Tongue (tissue), 2 donors: ENCODE data around the gene LPP. TPM values are rescaled to one million over a fixed set of nuclear protein-coding genes. Genes with fewer than 3 reads are reported as not detected.
A peak's percentile ranks its signal among the peaks of the same experiment; 100 is the strongest.
"Not testable (repeated sequence)": the region's sequence is repeated elsewhere in the genome, so short reads cannot be mapped to it uniquely, and the experiment has no call there.

Experiments
- DNase-seq: peaks from one replicate; pipeline ENCODE4 v3.0.0-alpha.2; 2015
- total RNA-seq: library from RNA; depleted of rRNA; stranded (reverse); fragments of >200 nt; gene quantifications from one replicate; pipeline ENCODE4 v1.2.3, GENCODE V29; 2014

The LPP gene
- total RNA-seq, 1 donor from 2014 or later, result 59.4 TPM

DNA sequence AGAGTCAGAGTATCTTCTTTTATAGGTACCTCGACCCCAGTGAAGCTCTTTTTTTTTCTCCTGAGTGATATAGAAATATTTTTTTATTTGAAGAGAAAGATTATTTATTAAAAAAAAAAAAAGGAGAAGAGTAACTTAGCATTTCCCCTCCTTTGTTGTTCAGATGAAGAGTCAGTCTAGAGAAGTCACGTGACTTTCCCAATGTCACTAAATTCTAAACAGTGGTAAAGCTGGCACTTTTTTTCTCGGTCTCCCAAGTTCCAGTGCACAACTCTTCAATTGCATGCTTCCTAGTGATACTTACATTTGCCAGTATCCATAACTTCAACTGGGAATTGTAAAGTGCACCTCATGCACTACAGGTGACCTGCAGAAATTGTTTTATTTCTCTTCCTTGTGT, 448.7 kb downstream of the LPP start:
- DNase-seq, result no peak

DNA sequence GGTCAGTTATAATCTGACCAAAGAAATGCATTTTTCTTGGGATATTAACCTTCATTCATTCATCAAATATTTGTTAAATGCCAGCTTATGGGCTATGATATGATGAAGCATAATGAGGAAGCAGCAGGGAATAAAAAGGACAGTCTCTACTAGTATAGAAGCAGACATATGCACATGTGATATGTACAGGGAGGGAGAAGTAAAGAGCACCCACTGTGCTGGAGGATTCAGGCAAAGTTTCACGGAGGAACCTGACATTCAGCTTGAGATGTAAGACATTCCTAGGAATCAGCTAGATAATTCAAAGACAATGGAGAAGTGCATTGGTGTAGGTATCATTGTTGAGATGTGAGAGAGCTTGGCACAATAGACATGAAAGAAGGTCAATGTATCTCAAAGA, 450.7 kb downstream of the LPP start:
- DNase-seq, result no peak

DNA sequence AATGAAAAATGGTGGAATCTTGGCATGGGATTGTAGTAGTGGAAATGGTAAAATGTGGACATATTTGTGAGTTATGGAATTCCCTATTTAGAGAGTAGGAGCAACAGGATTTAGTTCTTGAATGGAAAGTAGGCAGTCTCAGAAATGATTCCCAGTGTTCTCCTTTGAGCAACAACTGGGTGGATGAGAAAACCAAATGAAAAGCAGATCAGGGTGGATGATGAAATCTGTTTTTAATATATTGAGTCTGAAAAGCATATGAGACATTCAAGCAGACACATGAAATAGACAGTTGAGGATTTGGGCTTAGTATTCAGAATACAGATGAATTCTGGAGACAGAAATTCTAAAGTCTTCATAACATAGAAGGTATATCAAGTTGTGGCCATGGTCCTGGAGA, 451.3 kb downstream of the LPP start:
- no peak for DNase-seq

DNA sequence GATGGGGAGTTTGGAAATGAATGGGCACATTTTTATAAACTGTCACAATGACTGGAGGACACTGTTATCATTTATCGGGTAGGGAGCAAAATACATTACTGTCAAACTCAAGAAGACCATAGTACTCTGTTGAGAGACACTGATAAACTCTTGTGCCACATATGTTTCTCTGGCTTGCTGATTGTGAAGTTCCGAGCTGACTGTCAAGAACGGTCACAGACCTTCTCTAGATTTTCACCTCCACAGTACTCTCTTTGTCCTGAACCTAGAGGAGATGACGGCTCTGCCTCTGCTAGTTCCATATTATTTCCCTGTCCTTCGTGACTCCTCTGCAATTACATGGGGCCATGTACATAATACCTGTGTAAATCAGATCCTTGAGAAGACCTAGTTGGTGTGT, 451.9 kb downstream of the LPP start:
- no peak for DNase-seq

DNA sequence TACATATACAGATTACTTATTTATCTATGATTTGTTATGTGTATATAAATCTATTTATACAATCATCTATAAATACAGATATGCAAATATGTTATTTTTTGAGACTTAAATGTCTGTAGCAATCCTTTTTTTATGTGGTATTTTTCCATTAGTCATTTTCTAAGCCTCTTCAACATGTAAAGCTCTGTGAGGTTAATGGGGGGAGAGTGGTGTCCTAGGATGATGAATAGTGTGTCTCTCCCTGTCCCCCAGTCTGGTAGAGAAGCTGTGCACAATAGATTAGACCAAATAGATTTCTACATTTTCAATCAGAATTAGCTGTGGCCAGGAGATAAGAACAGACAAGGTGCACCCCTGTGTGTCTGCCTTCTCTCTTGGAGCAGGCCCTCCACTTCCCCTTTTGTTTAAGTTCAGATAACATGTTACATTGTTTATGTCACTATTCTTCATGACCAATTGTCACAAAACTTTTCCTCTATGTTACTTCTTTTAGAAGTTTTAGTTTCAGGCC, 453.9 kb downstream of the LPP start:
- DNase-seq, result no peak

DNA sequence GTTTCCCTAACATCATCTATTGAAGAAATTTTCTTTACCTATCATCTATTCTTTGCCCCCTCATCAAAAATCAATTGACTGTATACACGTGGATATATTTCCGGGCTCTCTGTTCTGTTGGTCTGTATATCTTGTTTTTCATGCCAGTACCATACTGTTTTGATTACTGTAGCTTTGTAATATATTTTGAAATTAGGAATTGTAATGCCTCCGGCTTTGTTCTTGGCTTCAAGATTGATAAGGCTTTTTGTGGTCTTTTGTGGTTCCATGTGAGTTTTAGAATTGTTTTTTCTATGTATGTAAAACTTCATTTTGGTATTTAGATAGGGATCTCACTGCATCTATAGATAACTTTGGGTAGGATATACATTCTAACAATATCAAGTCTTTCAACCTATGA, 454.4 kb downstream of the LPP start:
- no peak for DNase-seq

DNA sequence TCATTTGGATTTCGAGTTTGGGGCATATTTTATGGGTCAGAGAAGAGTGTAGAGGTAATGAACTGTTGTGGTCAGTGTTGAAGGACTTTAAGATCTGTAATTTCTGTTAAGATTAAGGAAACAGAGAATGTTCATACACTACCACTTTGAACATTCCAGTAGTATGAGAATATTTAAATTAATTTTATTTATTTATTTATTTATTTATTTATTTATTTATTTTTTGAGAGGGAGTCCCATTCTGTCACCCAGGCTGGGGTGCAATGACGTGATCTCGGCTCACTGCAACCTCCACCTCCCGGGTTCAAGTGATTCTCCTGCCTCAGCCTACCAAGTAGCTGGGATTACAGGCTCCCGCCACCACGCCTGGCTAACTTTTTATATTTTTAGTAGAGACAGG, 459.8 kb downstream of the LPP start:
- DNase-seq, result not testable (repeated sequence)

DNA sequence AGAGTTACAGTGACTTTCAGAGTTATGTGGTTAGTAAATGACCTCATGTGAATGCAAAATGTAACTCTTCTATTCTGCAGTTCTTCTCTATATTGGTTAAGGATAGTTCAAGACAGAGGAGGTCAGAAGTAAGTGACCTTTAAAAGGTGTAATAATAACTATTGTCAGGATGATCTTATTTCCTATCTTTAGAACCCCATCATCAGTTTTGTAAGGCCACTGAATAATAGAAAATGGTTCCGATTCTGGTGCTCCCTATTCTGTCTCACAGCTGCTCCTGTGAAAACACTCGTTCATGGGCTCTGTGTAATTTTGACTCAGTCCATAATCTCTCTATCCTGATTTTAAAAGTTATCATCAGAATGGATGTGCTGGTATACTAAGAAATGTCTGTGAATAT, 463.3 kb downstream of the LPP start:
- DNase-seq, result no peak

DNA sequence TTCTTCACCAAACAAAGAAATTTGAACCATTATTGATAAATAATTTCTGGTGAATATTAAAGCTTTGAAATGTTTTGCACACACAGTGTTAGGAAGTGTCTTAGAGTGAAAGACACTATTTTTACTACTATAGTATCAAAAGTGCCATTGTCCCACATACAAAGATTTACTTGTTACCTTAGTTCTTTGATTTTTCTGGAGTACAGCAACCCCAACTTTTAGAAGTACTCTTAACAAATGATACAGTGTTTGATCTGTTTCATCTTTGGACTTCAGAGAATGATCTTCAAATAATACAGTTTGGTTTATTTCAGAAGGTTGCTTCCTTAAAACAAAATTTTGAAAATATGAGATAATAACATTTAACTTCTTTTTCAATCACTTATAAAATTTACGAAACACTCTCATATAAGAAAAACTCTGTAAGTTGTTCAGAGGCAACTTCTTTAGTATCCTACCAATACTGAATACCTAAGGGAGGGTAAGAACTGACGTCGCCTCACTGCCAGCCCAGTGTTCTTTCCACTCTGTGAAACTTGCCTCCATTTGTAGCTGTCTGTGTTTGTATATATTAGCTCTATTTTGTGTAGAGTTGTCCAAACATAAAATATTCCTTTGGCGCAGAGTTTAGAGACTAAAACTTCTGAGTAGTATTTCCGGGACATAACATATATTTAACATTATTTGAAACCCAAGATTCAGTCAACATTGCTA, 464.2 kb downstream of the LPP start:
- no peak for DNase-seq

DNA sequence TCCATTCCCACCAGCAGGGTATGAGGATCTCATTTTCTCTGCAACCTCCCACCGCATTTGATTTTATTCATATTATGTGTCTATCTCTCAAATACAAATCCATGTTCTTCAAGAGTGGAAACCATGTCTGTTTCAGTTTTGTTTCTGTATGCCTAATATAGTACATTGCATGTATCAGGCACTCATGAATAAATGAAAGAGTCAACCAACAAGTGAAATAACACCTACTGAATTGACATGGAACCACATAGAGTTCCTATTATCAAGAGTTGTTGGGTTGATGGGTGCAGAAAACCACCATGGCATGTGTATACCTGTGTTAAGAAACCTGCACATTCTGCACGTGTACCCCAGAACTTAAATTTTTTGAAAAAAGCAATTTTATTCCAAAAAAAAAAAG, 466.8 kb downstream of the LPP start:
- no peak for DNase-seq

DNA sequence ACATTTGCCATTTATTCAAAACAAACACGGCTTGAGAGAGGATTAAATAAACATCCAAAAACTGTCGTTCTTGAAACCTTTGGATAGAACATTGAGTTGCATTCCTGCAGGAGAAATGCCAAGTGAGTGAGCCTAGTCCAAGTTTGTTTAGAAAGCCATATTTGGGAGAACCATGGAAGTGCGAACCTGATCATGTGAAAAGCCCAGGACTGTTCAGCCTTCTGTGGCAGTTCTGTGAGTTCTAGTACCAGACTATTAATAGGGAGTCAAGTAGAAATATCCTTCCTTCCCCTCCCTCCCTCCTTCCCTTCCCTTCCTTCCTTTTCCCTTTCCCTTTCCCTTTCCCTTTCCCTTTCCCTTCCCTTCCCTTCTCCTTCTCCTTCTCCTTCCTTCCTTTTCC, 470.4 kb downstream of the LPP start:
- peak; percentile 36 for DNase-seq

DNA sequence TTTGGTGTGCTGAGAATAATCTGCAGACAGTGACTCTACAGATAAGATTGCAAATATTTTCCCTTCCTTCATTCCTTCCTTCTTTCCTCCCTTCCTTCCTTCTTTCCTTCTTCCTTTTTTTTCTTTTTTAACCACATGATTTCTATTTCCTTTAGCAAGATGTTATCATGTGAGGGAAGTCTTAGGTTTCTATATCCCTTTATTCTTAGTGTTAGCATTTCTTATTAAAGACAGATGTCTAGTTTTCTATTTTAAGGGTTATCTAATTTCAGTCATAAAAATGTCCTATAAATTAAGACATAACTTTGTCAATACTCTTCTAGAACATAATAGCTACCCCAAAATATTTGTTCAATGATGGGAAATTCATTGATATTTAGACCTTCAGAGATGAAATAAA, 470.9 kb downstream of the LPP start:
- no peak for DNase-seq

DNA sequence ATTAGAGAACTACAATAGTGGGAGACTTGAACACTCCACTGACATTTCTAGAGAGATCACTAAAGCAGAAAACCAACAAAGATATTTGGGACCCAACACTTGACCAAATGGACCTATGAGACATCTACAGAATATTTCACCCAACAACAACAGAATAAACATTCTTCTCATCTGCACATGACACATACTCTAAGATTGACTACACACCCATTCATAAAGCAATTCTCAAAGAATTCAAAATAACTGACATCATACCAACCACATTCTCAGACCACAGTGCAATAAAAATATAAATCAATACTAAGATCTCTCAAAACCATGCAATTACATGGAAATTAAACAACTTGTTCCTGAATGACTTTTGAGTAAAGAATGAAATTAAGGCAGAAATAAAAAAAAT, 473.7 kb downstream of the LPP start:
- DNase-seq, result no peak

DNA sequence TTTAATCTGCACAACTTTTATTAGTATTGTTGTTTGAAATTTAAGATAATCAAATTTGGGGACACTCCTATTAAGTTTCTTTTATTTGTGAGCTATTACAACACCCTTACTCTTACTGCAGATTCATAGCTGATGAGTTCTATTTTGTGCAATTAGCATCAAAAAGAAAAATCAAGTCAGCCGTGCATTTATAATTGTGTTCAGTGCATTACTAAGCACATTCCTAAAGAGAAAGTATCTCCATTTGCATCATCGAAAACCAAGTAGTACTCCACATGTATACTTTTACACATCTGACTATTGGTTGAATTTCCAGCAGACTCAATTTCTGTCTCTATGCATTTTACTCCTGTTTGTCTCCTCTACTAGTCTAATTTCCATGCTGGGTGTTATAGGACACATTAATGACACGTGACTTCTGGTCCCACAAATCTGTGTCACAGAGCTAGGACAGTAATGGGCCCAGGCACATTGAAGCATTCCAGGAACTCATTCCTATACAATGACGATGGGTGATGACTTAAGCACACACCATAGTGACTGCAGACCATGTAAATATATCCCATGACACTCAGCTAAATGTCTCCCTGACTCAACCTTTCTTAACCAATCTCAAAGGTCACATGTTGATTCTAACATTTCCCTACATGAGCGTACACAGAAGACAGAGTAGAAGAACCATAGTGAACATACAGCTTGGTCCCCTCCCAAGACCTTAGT, 477.5 kb downstream of the LPP start:
- DNase-seq, result no peak

DNA sequence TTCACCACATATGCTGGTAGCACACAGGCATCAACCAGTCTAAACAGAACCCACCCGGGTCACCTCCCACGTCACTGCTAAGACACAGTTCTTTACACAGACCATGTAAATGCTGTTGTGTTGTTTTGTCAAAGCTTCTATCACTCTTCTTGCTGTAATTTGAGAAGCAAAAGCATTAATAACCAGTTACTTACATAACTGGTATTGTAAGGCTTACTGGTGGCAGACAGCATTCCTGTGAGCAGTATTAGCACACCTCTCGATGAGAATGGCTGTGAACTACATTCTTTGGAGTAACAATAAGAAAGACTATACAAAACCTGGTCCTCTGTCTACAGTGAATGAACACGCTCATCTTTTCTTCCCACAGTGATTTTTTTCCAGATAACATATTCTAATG, 479.2 kb downstream of the LPP start:
- DNase-seq, result no peak

DNA sequence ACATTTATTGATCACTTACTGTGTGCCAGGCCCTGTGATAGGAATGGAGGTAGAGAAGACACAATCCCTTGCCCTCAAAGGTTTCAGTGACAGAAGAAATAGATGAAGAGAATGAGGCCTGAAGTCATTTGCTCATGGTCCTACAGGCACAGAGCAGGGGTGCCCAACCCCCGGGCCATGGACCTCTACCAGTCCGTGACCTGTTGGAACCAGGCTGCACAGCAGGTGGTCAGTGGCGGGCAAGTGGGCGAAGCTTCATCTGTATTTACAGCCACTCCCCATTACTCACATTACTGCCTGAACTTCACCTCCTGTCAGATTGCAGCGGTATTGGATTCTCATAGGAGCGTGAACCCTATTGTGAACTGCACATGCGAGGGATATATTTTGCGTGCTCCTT, 480.3 kb downstream of the LPP start:
- DNase-seq, result no peak

DNA sequence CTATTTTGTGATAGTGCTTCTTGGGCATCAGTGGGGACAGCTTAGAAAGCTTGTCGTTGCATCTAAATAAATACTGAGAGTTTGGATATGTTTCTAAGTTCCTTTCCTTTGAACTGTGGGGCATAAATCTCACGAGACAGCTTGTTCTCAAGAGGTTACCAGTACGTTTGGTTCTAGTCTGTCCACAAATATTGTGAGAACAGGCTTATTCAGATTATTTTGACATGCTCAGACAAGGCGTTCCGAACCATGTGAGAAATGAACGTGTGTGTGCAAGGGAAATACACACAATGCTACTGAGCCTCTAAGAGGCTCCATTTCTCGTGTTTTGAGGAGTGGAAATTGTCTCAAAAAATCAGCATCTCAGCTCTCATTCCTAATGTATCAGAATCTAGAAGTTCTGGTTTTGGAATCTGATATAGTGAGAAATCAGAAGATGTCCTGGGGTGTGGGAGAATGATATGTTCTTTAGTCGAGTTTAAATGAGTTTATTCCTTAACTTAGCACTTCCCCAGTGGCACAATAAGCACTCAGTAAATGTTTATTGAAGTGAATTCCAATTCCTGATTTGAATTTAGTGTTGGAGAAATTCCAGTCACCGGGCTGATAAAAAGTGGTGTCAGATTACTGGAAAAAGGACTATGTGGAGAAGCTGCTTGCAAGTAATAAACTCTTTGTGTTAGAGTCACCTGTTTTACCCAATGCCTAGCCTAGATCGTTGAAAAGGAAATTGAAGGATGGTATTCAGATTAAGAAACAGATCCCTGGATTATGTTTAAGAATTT, 481.5 kb downstream of the LPP start:
- DNase-seq, result no peak

DNA sequence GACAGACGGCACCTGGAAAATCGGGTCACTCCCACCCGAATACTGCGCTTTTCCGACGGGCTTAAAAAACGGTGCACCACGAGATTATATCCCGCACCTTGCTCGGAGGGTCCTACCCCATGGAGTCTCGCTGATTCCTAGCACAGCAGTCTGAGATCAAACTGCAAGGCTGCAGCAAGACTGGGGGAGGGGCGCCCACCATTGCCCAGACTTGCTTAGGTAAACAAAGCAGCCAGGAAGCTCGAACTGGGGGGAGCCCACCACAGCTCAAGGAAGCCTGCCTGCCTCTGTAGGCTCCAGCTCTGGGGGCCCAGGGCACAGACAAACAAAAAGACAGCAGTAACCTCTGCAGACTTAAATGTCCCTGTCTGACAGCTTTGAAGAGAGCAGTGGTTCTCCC, 482.3 kb downstream of the LPP start:
- not testable (repeated sequence) for DNase-seq

DNA sequence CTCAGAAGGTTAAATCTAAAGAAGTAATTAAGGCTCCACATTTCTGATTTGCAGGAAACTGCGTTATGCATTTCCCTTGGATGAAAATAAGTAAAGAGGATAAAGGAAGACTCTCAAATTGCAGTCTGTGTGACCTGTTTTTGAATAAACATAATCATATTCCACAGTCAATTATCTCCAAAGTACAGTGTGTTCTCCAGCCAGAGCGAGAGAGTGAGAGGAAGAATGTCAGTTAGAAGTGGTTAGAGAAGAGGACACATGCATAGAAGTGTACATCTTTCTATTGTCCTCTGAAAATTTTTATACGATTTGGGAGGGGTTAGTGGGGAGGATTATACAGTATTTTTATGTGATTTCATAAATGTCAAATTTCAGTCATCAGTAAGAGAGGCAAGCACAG, 487.1 kb downstream of the LPP start:
- no peak for DNase-seq

DNA sequence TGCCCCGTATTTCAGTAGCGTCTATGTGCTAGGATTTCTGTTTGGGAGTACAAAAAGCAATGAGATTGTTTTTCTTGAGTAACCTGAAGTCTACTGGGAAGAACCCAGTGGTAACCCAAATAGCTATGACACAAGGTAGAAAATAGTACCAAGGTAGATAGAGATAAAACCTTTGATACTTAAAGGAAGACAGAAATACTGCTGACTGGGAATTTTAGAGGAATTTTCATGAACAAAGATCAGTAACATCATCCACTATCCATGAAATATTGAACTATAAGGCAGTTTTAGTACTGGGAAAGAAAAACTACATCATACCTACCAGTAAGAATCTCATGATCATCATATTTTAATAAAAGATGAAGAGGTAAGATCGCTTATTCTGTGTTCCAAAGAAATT, 489.8 kb downstream of the LPP start:
- no peak for DNase-seq

DNA sequence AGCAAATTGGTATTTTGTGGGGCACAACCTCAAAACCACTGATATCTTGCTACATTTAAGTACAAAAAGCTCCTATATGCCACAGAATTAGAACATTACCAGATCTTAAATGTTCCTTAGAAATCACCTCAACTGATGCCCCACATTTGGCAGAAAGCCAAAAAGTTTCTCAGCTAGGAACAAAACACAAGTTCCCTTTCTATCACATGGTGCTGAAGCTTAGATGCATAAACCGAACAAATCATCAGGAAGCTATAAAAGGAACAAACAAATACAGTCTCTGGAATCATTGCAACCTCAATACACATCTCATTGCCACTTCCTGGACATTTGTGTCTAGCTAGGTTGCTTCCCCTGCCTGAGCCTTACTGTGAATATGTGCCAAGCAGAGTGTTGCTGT, 492.6 kb downstream of the LPP start:
- DNase-seq, result peak; percentile 44

DNA sequence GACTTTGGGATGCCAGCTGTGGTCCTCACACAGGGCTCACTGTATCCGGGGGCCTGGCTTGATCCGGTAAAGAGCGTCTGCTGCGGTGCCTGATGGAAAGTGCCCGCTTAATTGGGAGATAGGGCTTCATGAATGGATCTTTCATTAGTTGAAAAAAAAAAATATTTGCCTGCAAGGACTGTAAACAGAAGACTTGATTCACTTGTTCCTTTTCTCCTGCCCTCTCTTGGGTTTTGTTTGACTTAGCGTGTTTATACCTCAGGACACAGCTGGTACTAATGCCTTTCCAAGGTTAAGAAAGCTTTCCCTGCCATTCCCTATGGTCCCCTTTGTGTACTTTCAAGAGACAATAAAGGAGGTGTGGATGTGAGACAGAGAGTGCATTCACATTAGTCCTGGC, 493.3 kb downstream of the LPP start:
- DNase-seq, result no peak

DNA sequence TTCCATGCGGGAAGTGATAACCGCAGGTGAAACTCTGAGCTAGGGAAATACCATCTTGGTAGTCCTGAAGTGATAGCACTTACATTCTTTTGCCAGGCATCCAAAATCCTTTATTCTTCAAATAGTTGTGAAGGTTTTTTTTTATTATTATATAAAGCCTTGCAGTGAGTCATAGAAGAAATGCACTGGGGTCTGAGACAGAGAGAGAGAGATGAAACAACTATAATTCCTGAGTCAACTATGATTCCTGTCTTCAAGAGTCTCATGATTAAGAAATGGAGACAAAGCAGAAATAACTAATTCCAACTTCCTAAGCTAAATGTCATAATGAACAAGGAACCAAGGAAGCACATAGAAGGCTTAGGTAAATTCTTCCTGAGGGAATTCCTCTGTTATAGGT, 495.6 kb downstream of the LPP start:
- no peak for DNase-seq
